Measurements from ENCODE around the gene PKMYT1.

PKMYT1 gene

DNA sequence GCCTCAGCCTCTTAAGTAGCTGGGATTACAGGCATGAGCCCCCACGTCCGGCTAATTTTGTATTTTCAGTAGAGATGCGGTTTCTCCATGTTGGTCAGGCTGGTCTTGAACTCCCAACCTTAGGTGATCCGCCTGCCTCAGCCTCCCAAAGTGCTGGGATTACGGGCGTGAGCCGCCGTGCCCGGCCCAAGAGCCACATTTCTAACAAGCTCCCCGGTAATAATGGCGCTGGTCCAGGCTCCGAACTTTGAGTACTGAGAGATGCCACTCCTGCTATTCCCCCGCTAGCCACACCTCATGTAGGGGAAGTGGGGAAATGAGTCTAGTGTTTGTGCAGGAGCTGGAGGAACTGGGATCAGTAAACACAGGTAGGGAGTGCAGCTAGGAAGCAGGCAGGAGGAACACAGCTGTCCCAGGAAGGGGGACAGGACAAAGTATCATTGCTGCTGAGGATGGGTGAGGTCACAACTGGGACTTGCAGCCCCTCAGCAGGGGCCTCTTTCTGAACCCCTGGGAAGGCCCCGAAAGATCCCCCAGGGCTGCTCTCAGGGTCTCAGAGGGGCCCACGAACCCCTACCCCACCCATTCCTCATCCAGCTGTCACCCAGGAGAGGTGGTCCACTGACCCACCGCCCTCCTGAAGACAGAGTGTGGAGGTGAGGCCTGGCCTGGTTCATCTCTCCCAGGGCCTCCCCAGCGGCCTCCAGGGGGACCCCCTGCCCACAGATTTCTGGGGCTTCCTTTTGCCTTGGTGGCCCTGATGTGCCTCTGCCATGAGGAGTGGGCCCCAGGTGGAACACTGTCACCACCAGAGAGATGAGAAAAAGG is 19.8 kb downstream of the PKMYT1 start:
- no peaks in the 10 kb centered on the region for H3K36me3 ChIP-seq (ENCODE audit: control insufficient read depth, insufficient read depth, low read length)
- no peaks in the 10 kb centered on the region for H3K9me3 ChIP-seq (ENCODE audit: control insufficient read depth, insufficient read depth, low read length)
- no peak overlapping the region for H3K4me3 ChIP-seq (ENCODE audit: low read depth, low read length)
- H3K9ac ChIP-seq (ENCODE audit: low read depth, low read length): no peak overlapping the region
- no peaks in the 10 kb centered on the region for H3K27me3 ChIP-seq (ENCODE audit: control insufficient read depth, insufficient read depth, low read length)
- peaks cover 4% of the 10 kb centered on the region for H3K4me1 ChIP-seq (ENCODE audit: control insufficient read depth, insufficient read depth, low read length)

- Histone ChIP-seq H3K9me3 (ENCODE audit: control insufficient read depth, insufficient read depth, low read length) (no peaks in the 10 kb centered on the region), H3K36me3 (ENCODE audit: control insufficient read depth, insufficient read depth, low read length) (no peaks in the 10 kb centered on the region), H3K4me3 (ENCODE audit: low read depth, low read length) (no peak overlapping the region), H3K27me3 (ENCODE audit: control insufficient read depth, insufficient read depth, low read length) (no peaks in the 10 kb centered on the region), H3K9ac (ENCODE audit: low read depth, low read length) (no peak overlapping the region), H3K4me1 (ENCODE audit: control insufficient read depth, insufficient read depth, low read length) (peaks cover 6% of the 10 kb centered on the region)
Measured at GRCh38 chr16:2959206-2959605, 21.0 kb downstream of the PKMYT1 start.

- Histone ChIP-seq H3K9ac (ENCODE audit: low read depth, low read length) (peak overlapping the region; percentile 24), H3K36me3 (ENCODE audit: control insufficient read depth, insufficient read depth, low read length) (no peaks in the 10 kb centered on the region), H3K4me1 (ENCODE audit: control insufficient read depth, insufficient read depth, low read length) (peaks cover 6% of the 10 kb centered on the region), H3K9me3 (ENCODE audit: control insufficient read depth, insufficient read depth, low read length) (no peaks in the 10 kb centered on the region), H3K27me3 (ENCODE audit: control insufficient read depth, insufficient read depth, low read length) (no peaks in the 10 kb centered on the region), H3K4me3 (ENCODE audit: low read depth, low read length) (no peak overlapping the region)
Measured at GRCh38 chr16:2956579-2956956, 23.7 kb downstream of the PKMYT1 start.

GRCh38 chr16:2955779-2956578 is 24.3 kb downstream of the PKMYT1 start:
- H3K27me3 ChIP-seq (ENCODE audit: control insufficient read depth, insufficient read depth, low read length): no peaks in the 10 kb centered on the region
- H3K36me3 ChIP-seq (ENCODE audit: control insufficient read depth, insufficient read depth, low read length): no peaks in the 10 kb centered on the region
- no peak overlapping the region for H3K4me3 ChIP-seq (ENCODE audit: low read depth, low read length)
- H3K9ac ChIP-seq (ENCODE audit: low read depth, low read length): peak overlapping the region; percentile 24
- no peaks in the 10 kb centered on the region for H3K9me3 ChIP-seq (ENCODE audit: control insufficient read depth, insufficient read depth, low read length)
- H3K4me1 ChIP-seq (ENCODE audit: control insufficient read depth, insufficient read depth, low read length): peaks cover 6% of the 10 kb centered on the region

DNA sequence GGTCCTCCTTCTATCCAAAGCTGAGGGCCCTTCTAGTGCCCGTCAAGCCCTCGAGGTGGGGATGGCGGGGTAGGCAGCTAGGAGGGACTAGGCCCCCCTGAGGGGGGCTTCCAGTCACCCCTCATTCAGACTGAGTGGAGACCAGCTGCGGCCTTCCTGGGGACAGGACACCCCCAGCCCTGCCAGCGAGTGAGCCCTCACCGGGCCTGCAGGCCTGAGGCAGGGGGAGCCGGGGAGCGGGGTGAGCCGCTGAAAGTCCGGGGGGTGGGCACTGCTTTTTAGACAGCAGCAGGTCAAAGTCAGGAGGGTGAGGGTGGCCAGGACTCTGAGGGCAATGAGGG is 24.8 kb downstream of the PKMYT1 start:
- Histone ChIP-seq H3K27me3 (ENCODE audit: control insufficient read depth, insufficient read depth, low read length) (no peaks in the 10 kb centered on the region), H3K36me3 (ENCODE audit: control insufficient read depth, insufficient read depth, low read length) (no peaks in the 10 kb centered on the region), H3K9ac (ENCODE audit: low read depth, low read length) (no peak overlapping the region), H3K4me1 (ENCODE audit: control insufficient read depth, insufficient read depth, low read length) (peaks cover 6% of the 10 kb centered on the region), H3K4me3 (ENCODE audit: low read depth, low read length) (no peak overlapping the region), H3K9me3 (ENCODE audit: control insufficient read depth, insufficient read depth, low read length) (no peaks in the 10 kb centered on the region)

DNA sequence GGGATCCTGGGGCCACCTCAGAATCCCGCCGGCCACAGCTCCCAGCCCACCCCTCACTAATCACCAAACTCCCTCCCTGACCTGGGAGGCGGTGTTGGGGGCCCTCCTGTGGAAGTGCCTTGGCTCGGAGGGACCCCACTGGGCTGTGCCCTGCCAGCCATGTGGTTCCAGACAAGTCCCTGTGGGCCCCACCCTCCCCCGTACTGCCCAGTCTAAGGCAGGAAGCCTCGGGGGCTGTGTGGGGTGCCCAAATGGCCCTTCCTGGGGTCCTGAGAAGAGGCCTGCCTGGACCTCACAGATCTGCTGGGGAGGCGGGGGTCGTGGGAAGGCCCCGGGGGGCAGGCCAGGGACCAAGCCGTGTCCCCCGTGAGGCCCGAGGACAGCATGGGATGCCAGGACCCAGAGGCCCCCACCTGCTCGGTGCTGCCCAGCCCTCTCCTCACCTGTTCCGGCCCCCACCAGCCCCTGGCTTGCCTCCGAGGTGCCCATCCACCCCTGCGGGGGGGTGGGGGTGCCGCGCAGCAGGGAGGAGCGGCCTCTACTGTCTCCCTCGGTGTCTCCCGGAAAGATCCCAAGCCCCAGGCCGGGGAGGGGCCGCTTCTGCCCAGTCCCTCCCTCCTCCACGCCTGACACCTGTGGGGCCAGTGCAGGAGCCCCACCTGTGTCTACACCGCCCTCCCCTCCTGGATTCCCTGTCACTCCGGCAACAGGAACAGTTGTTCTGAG is 25.4 kb downstream of the PKMYT1 start:
- H3K4me3 ChIP-seq (ENCODE audit: low read depth, low read length): no peak overlapping the region
- no peaks in the 10 kb centered on the region for H3K9me3 ChIP-seq (ENCODE audit: control insufficient read depth, insufficient read depth, low read length)
- no peaks in the 10 kb centered on the region for H3K27me3 ChIP-seq (ENCODE audit: control insufficient read depth, insufficient read depth, low read length)
- H3K9ac ChIP-seq (ENCODE audit: low read depth, low read length): no peak overlapping the region
- H3K4me1 ChIP-seq (ENCODE audit: control insufficient read depth, insufficient read depth, low read length): peaks cover 6% of the 10 kb centered on the region
- no peaks in the 10 kb centered on the region for H3K36me3 ChIP-seq (ENCODE audit: control insufficient read depth, insufficient read depth, low read length)

DNA sequence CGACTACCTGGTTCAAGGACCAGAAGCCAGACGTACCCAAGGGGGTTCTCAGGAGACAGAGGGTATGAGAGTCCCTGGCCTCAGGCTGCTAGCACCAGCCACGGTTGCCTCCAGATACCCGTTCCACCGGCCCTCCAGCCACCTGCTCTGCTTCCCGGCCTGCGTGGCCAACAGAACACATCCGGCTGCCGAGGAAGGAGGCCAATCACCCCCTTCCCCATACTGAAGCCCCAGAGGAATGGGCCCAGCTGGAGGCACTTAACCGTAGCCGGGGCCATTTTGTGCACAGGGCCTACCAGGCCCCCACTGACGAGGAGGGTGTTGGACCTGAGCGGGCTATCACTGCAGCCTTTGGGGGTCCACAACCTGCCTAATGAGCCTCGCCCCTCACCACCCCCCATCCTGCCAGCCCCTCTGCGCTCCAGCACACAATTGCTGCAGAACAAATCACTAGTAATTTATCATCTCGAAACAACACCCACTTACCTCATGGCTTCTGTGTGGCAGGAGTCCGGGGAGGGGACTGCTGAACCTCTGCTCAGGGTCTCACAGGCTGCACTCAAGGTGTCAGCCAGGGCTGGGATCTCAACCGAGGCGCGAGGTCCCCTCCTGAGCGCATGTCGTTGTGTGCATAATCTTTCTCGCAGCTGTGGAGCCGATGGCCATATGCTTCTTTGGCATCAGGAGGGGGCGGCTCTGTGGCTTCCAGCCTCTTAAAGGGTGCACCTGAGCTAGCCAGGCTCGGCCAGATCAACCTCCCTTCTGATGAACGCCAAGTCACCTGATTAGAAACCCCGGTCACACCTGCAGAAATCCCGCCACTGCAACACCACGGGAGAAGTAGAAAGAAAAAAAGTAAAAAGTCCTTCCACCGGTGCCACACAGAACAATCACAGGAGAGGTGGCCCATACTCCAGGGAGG is 26.3 kb downstream of the PKMYT1 start:
- H3K9me3 ChIP-seq (ENCODE audit: control insufficient read depth, insufficient read depth, low read length): no peaks in the 10 kb centered on the region
- no peak overlapping the region for H3K4me3 ChIP-seq (ENCODE audit: low read depth, low read length)
- H3K36me3 ChIP-seq (ENCODE audit: control insufficient read depth, insufficient read depth, low read length): peaks cover under 1% of the 10 kb centered on the region
- H3K9ac ChIP-seq (ENCODE audit: low read depth, low read length): no peak overlapping the region
- no peaks in the 10 kb centered on the region for H3K27me3 ChIP-seq (ENCODE audit: control insufficient read depth, insufficient read depth, low read length)
- peaks cover 6% of the 10 kb centered on the region for H3K4me1 ChIP-seq (ENCODE audit: control insufficient read depth, insufficient read depth, low read length)

DNA sequence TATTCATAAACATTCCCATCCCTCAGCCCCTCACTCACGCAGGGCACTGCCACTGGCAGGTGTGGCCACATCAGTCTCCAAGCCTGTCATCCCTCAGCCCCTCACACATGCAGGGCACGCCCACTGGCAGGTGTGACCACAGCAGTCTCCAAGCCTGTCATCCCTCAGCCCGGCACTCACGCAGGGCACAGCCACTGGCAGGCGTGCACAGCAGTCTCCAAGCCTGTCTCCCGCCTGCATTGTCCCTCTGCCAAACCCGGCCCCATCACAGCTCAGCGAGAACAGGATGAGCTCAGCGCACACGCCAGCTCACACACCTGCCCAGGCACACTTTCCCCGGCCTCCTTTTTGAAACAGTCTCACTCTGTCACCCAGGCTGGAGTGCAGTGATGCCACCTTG is 27.6 kb downstream of the PKMYT1 start:
- H3K4me1 ChIP-seq (ENCODE audit: control insufficient read depth, insufficient read depth, low read length): peaks cover 6% of the 10 kb centered on the region
- H3K9me3 ChIP-seq (ENCODE audit: control insufficient read depth, insufficient read depth, low read length): no peaks in the 10 kb centered on the region
- no peak overlapping the region for H3K9ac ChIP-seq (ENCODE audit: low read depth, low read length)
- H3K27me3 ChIP-seq (ENCODE audit: control insufficient read depth, insufficient read depth, low read length): no peaks in the 10 kb centered on the region
- no peak overlapping the region for H3K4me3 ChIP-seq (ENCODE audit: low read depth, low read length)
- peaks cover 6% of the 10 kb centered on the region for H3K36me3 ChIP-seq (ENCODE audit: control insufficient read depth, insufficient read depth, low read length)

GRCh38 chr16:2950773-2951172 is 29.5 kb downstream of the PKMYT1 start:
- H3K9ac ChIP-seq (ENCODE audit: low read depth, low read length): no peak overlapping the region

GRCh38 chr16:2950353-2950724 is 29.9 kb downstream of the PKMYT1 start:
- peaks cover 2% of the 10 kb centered on the region for H3K4me1 ChIP-seq (ENCODE audit: control insufficient read depth, insufficient read depth, low read length)
- no peaks in the 10 kb centered on the region for H3K9me3 ChIP-seq (ENCODE audit: control insufficient read depth, insufficient read depth, low read length)
- H3K9ac ChIP-seq (ENCODE audit: low read depth, low read length): no peak overlapping the region
- H3K27me3 ChIP-seq (ENCODE audit: control insufficient read depth, insufficient read depth, low read length): no peaks in the 10 kb centered on the region
- peaks cover 6% of the 10 kb centered on the region for H3K36me3 ChIP-seq (ENCODE audit: control insufficient read depth, insufficient read depth, low read length)
- no peak overlapping the region for H3K4me3 ChIP-seq (ENCODE audit: low read depth, low read length)

More at GRCh38 chr16:2950773-2951172, 29.5 kb downstream of the PKMYT1 start:
- H3K9me3 ChIP-seq (ENCODE audit: control insufficient read depth, insufficient read depth, low read length): no peaks in the 10 kb centered on the region
- H3K4me1 ChIP-seq (ENCODE audit: control insufficient read depth, insufficient read depth, low read length): peaks cover 2% of the 10 kb centered on the region
- H3K27me3 ChIP-seq (ENCODE audit: control insufficient read depth, insufficient read depth, low read length): no peaks in the 10 kb centered on the region
- peaks cover 6% of the 10 kb centered on the region for H3K36me3 ChIP-seq (ENCODE audit: control insufficient read depth, insufficient read depth, low read length)
- H3K4me3 ChIP-seq (ENCODE audit: low read depth, low read length): no peak overlapping the region
